HUES6 (cell line): ENCODE data around the gene LDHAL6A.
"Not testable (repeated sequence)": the region's sequence is repeated elsewhere in the genome, so short reads cannot be mapped to it uniquely, and the experiment has no call there.

Experiments used
- H3K27ac ChIP-seq: 2 replicates; pipeline ENCODE4 v1.7.0; 2013; ENCODE audit warnings: low read depth, mild to moderate bottlenecking, low read length, inconsistent platforms
- H3K27me3 ChIP-seq: 2 replicates; pipeline ENCODE4 v1.6.1; 2013; ENCODE audit warnings: low read length; ENCODE audit not compliant: control insufficient read depth, insufficient read depth
- H3K36me3 ChIP-seq: 2 replicates; pipeline ENCODE4 v1.6.1; 2013; ENCODE audit warnings: low read length; ENCODE audit not compliant: control insufficient read depth, insufficient read depth
- H3K4me1 ChIP-seq: 2 replicates; pipeline ENCODE4 v1.6.1; 2013; ENCODE audit warnings: low read length; ENCODE audit not compliant: control insufficient read depth, insufficient read depth
- H3K4me3 ChIP-seq: 2 replicates; pipeline ENCODE4 v1.5.1; 2013; ENCODE audit warnings: low read depth, low read length
- H3K9ac ChIP-seq: one replicate; pipeline ENCODE4 v1.6.1; 2013; ENCODE audit warnings: mild to moderate bottlenecking, low read length
- H3K9me3 ChIP-seq: 2 replicates; pipeline ENCODE4 v1.6.1; 2013; ENCODE audit warnings: low read depth, low read length; ENCODE audit not compliant: control insufficient read depth, insufficient read depth

The LDHAL6A gene

DNA sequence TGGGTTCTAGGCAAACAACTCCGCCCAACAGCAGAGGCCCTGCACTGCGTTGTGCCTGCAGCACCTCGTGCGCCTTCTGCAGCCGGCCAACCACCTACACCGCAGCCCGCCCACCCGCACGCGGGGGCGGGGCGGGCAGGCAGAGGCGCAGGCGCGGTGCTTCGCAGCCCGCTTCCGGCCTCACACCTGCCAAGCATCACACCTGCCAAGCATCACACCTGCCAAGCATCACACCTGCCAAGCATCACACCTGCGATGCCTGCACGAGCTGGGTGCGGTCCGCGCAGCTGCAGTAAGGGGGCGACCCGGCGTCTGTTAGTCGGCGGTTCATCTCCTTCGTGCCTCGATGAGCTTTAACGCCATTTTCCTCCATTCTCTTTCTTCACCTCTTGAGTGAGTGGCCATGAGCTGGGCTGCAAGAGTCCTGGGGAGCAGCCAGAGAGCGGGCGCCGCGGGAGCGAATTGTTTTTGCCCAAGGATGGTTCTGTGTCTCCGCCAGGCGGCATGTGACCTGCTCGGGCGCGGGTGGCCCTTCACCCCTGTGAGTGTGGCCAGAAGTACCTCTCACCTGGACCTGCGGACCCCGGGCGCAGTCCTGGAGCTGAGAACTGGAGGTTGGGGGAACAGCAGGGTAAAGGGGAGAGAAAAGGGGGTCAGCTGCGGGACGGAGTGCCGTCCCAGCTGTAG, at the start of gene LDHAL6A:
Gene LDHAL6A (plus strand): TSS at position 171 of the 687 bp plus-strand sequence. CDS start 825 bp downstream, outside the sequence.
- H3K36me3 ChIP-seq, result no peaks in the 10 kb centered on the region
- no peak within 1 kb of the TSS for H3K27ac ChIP-seq
- no peak within 1 kb of the TSS for H3K4me3 ChIP-seq
- no peaks in the 10 kb centered on the region for H3K9me3 ChIP-seq
- H3K9ac ChIP-seq, result no peak within 1 kb of the TSS
- no peaks in the 10 kb centered on the region for H3K4me1 ChIP-seq
- H3K27me3 ChIP-seq, result no peaks in the 10 kb centered on the region

DNA sequence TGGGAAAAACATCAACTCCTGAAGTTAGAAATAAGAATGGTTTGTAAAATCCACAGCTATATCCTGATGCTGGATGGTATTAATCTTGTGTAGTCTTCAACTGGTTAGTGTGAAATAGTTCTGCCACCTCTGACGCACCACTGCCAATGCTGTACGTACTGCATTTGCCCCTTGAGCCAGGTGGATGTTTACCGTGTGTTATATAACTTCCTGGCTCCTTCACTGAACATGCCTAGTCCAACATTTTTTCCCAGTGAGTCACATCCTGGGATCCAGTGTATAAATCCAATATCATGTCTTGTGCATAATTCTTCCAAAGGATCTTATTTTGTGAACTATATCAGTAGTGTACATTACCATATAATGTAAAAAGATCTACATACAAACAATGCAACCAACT, 48.3 kb upstream of the LDHAL6A start:
- not testable (repeated sequence) for H3K9ac ChIP-seq, H3K27ac ChIP-seq, H3K27me3 ChIP-seq, H3K4me1 ChIP-seq, H3K4me3 ChIP-seq, H3K9me3 ChIP-seq
- H3K36me3 ChIP-seq, result peaks cover 56% of the 10 kb centered on the region

DNA sequence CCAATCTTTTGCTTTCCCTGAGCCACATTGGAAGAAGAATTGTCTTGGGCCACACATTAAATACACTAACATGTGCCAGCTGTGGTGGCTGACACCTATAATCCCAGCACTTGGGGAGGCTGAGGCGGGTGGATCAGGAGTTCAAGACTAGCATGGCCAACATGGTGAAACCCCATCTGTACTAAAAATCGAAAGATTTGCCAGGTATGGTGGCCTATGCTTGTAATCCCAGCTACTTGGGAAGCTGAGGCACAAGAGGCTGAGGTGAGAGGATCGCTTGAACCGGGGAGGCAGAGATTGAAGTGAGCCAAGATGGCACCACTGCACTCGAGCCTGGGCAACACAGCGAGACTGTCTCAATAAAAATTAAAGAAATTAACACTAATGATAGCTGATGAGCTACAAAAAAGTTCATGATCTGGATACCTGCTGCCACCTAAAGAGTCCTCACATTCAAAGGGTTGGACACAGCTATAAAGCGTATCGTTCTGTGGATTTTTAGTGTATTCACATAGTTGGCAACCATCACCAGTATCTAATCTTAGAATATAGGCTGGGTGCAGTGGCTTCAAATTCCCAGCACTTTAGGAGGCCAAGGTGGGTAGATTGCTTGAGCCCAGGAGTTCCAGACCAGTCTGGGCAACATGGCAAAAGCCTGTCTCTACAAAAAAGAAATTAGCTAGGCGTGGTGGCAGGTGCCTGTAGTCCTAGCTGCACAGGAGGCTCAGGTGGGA, 46.9 kb upstream of the LDHAL6A start:
- Histone ChIP-seq H3K27ac (no peak overlapping the region), H3K9ac (no peak overlapping the region), H3K36me3 (peaks cover 43% of the 10 kb centered on the region), H3K27me3 (peaks cover 9% of the 10 kb centered on the region), H3K4me1 (no peaks in the 10 kb centered on the region), H3K9me3 (no peaks in the 10 kb centered on the region), H3K4me3 (no peak overlapping the region)

DNA sequence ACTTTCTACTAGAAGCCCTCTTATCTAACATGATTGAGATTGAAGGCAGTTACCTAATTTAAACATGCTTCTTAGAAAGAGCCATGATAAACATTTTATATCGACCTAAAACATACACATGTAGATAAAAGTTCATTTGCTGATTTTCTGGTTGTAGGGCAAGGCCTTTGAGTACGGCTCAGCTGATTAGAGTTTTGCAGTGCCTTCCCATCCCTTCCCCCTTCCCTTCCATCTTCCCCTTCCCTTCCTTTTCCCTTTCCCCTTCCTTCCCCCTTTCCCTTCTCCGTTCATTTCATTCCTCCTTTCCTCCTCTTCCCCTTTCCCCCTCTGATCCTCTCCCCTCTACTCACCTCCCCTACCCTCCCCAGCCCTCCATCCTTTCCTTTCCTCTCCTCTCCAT, 39.2 kb upstream of the LDHAL6A start:
- H3K4me1 ChIP-seq, result no peaks in the 10 kb centered on the region
- H3K9me3 ChIP-seq, result no peaks in the 10 kb centered on the region
- H3K27ac ChIP-seq, result no peak overlapping the region
- no peak overlapping the region for H3K4me3 ChIP-seq
- H3K27me3 ChIP-seq, result peaks cover 9% of the 10 kb centered on the region
- H3K36me3 ChIP-seq, result no peaks in the 10 kb centered on the region
- no peak overlapping the region for H3K9ac ChIP-seq

DNA sequence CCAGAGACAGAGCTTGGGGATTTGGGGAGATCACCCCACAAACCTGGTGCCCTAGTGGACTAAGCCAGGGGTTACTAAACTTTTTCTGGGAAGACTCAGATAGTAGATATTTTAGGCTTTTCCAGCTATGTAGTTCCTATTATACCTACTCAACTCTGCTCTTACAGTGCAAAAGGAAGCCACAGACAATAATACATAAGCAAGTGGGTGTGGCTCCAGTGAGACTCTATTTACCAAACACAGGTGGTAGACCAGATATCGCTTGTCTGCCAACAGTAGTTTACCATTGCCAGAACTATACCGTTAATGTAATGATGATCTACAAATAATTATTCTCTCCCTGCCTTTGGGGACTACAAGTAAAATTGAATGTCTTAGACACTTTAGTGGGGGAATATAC, 36.6 kb upstream of the LDHAL6A start:
- Histone ChIP-seq H3K9ac (no peak overlapping the region), H3K36me3 (no peaks in the 10 kb centered on the region), H3K4me3 (no peak overlapping the region), H3K9me3 (no peaks in the 10 kb centered on the region), H3K4me1 (no peaks in the 10 kb centered on the region), H3K27ac (no peak overlapping the region), H3K27me3 (no peaks in the 10 kb centered on the region)

DNA sequence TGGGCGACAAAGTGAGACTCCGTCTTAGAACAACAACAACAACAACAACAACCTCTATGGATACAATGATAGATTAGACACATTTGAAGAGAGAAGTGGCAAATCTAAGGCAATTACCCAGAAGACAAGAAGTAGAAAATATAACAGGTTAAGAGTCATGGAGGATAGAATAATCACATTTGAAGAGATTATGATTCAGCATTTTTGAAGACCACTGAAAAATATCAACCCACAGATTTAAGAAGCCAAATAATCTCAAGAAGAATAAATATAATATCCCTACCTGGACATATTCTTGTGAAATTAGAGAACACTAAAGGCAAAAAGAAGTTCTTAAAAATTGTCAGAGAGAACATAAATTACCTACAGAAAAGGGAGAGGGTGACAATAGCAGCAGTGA, 35.6 kb upstream of the LDHAL6A start:
- Histone ChIP-seq H3K9ac (no peak overlapping the region), H3K36me3 (no peaks in the 10 kb centered on the region), H3K27me3 (no peaks in the 10 kb centered on the region), H3K27ac (no peak overlapping the region), H3K4me1 (no peaks in the 10 kb centered on the region), H3K9me3 (no peaks in the 10 kb centered on the region), H3K4me3 (no peak overlapping the region)

DNA sequence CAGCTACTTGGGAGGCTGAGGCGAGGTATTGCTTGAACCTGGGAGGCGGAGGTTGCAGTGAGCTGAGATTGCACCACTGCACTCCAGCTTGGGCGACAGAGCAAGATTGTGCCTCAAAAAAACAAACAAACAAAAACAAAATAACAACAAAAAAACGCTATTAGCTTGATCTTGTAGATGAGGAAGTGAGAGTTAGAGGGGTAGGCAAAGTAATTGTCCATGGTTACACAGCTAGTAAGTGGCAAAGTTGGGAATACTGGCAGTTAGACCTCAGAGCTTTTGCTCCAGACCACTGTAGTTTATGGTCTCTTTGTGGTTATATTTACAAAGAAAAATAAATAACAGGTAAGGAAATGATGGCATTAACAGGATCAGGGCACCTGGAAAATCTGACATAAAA, 28.4 kb upstream of the LDHAL6A start:
- Histone ChIP-seq H3K9me3 (no peaks in the 10 kb centered on the region), H3K4me1 (no peaks in the 10 kb centered on the region), H3K36me3 (no peaks in the 10 kb centered on the region), H3K9ac (no peak overlapping the region), H3K27ac (no peak overlapping the region), H3K4me3 (no peak overlapping the region), H3K27me3 (no peaks in the 10 kb centered on the region)

DNA sequence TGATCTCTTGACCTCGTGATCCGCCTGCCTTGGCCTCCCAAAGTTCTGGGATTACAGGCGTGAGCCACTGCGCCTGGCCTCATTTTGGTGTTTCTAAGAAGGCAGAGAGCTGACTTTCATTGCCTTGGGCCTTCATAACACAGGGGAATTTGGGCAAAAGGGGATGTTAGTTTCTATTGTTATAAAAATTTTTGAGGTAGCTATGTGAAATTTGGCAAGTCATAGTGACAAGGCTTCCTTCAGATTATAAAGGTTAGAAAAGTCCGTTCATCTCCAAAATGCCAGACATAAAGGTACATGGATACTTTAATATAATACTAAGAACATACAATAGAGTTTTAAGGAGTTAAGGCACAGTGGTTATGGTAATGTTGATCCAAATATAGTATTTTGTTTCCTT, 26.3 kb upstream of the LDHAL6A start:
- Histone ChIP-seq H3K27me3 (no peaks in the 10 kb centered on the region), H3K27ac (no peak overlapping the region), H3K36me3 (no peaks in the 10 kb centered on the region), H3K4me1 (no peaks in the 10 kb centered on the region), H3K4me3 (no peak overlapping the region), H3K9ac (no peak overlapping the region), H3K9me3 (no peaks in the 10 kb centered on the region)

DNA sequence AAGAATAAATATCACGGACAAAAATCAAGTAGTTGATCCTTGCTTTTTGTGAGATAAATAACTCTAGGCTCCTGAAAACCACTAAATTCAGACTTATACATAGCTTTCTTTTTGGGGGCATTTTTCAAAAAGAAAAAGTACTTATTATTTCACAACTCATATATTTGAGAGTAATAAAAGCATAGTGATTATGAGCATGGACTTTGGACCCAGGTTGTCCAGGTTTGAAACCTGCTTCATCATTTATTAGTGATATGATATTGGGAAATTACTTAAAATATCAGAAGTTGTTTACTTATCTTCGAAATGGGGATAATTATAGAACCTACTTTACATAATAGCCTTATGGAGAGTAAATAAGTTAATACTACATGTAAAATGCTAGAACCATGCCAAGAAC, 17.0 kb upstream of the LDHAL6A start:
- no peak overlapping the region for H3K9ac ChIP-seq
- H3K27ac ChIP-seq, result no peak overlapping the region
- no peaks in the 10 kb centered on the region for H3K36me3 ChIP-seq
- H3K9me3 ChIP-seq, result 0 out of 2 replicates have a peak, but pooled peaks cover 3% of the 10 kb centered on the region
- H3K27me3 ChIP-seq, result no peaks in the 10 kb centered on the region
- H3K4me3 ChIP-seq, result no peak overlapping the region
- no peaks in the 10 kb centered on the region for H3K4me1 ChIP-seq

DNA sequence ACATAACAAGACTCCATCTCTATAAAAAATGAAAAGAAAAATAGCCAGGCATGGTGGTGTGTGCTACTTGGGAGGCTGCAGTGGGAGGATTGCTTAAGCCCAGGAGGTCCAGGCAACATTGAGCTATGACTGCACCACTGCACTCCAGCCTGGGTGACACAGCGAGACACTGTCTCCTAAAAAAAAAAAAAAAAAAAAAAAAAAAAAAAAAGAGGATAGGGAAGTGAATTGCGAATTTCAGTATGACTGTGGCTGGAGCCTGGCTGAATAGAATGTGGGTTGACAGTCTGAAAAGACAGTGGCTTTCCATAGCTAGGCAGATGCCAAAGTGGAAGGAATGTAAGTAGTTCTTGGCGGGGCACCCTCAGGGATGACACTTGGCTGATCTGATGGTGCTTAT, 6.4 kb upstream of the LDHAL6A start:
- Histone ChIP-seq H3K9ac (no peak overlapping the region), H3K4me1 (no peaks in the 10 kb centered on the region), H3K4me3 (no peak overlapping the region), H3K9me3 (no peaks in the 10 kb centered on the region), H3K36me3 (no peaks in the 10 kb centered on the region), H3K27ac (no peak overlapping the region), H3K27me3 (no peaks in the 10 kb centered on the region)

DNA sequence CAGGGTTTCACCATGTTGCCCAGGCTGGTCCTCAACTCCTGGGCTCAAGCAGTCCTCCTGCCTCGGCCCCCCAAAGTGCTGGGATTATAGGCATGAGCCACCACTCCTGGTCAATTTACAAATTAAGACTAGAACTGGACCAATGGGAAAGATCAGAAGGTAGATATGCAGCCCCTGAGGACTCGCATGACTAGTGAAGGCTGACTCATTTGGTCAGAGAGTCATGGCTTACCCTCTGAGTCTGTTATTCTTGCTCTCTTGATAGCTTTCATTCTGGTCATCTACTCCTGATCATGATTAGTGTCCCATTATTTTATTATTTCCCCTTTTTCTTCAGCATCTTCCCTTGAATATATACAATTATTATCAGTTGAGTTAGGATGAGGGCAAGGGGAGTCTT, 2.7 kb upstream of the LDHAL6A start:
- Histone ChIP-seq H3K9me3 (no peaks in the 10 kb centered on the region), H3K36me3 (no peaks in the 10 kb centered on the region), H3K4me1 (no peaks in the 10 kb centered on the region), H3K27me3 (no peaks in the 10 kb centered on the region), H3K9ac (no peak overlapping the region), H3K27ac (no peak overlapping the region), H3K4me3 (no peak overlapping the region)
